Transverse colon (tissue), 4 donors: ENCODE results near the gene TMEM132C. TPM values are rescaled to one million over a fixed set of nuclear protein-coding genes. Genes with fewer than 3 reads are reported as not detected.

Experiments used
- DNase-seq: peaks from one replicate; pipeline ENCODE4 v3.0.0-alpha.2; 2019
- H3K27ac ChIP-seq, 4 donors: fragments of 200-600 bp; sonication (generic); 2 replicates each; pipeline ENCODE4 v1.5.1; 2016 to 2018; ENCODE audit warnings: inconsistent platforms in 4 of 4
- H3K27me3 ChIP-seq: fragments of 200-600 bp; sonication (generic); 2 replicates; pipeline ENCODE4 v1.5.1; 2017; ENCODE audit warnings: inconsistent platforms
- H3K36me3 ChIP-seq, 4 donors: fragments of 200-600 bp; sonication (generic); 2 replicates each; pipeline ENCODE4 v1.5.1; 2017 to 2019; ENCODE audit warnings: inconsistent platforms in 4 of 4
- H3K4me1 ChIP-seq, 4 donors: fragments of 200-600 bp; sonication (generic); 2 replicates each; pipeline ENCODE4 v1.5.1; 2017 to 2020; ENCODE audit warnings: inconsistent platforms in 4 of 4
- H3K4me3 ChIP-seq, 4 donors: fragments of 200-600 bp; sonication (generic); 1 replicate in 1 of 4; 2 replicates in 3 of 4; pipeline versions ENCODE4 v1.5.1 to v1.6.1; 2017 to 2019; ENCODE audit warnings: inconsistent platforms in 4 of 4
- H3K9me3 ChIP-seq, 2 donors: fragments of 200-600 bp; sonication (generic); 2 replicates each; pipeline ENCODE4 v1.5.1; 2017 to 2019; ENCODE audit warnings: inconsistent platforms in 2 of 2
- CTCF ChIP-seq, 5 experiments: fragments of 200-600 bp in 3 of 5; fragments of 450-650 bp in 2 of 5; sonication (generic) in 3 of 5; IDR thresholded peaks; 1 replicate in 2 of 5; 2 replicates in 3 of 5; pipeline ENCODE4 v1.5.1; 2016 to 2017; ENCODE audit warnings: antibody characterized with exemption in 5 of 5, inconsistent platforms in 3 of 5, mild to moderate bottlenecking in 2 of 5, moderate library complexity in 1 of 5
- EP300 ChIP-seq: sonication (generic); formaldehyde crosslinking; IDR thresholded peaks from one replicate; pipeline ENCODE4 v1.6.1; 2017; ENCODE audit warnings: antibody characterized with exemption, low read depth
- POLR2A ChIP-seq: fragments of 450-650 bp; IDR thresholded peaks from one replicate; pipeline ENCODE4 v1.6.1; 2016; ENCODE audit warnings: antibody characterized with exemption, mild to moderate bottlenecking, moderate library complexity
- POLR2AphosphoS5 ChIP-seq, 3 donors: sonication (generic); formaldehyde crosslinking; IDR thresholded peaks; one replicate each; pipeline ENCODE4 v1.6.1; 2016; ENCODE audit warnings: antibody characterized with exemption in 3 of 3
- WGBS, 2 donors: methylation state at CpG; one replicate each; pipeline ENCODE4 v1.1.5; 2018; ENCODE audit warnings: low coverage in 1 of 2; 5-methylcytosine and 5-hydroxymethylcytosine counted together
- in situ Hi-C, 4 donors: fragments of 200-750 bp; cut with MboI; loops; one replicate each; pipeline versions ENCODE4 v1.15.0 to v1.15.1; 2017; ENCODE audit warnings: low sequenced_read_pairs in 3 of 4, low pct_ligation_motif_present in 1 of 4, low pct_unique_long_range_greater_than_20kb in 1 of 4
- intact Hi-C: fragments of 100-400 bp; cut with DNase I; formaldehyde crosslinking; loops from one replicate; pipeline ENCODE4 v1.15.1; 2023; ENCODE audit warnings: low total_unique reads
- total RNA-seq, 4 donors: library from RNA; depleted of rRNA; stranded (reverse); fragments of >200 nt; gene quantifications; one replicate each; pipeline ENCODE4 v1.1.0, GENCODE V29; 2016

Gene TMEM132C
- total RNA-seq, 4 donors from 2014 or later = 0.20 to 1.6 (median 0.58) TPM

- 22% methylated on average over 9 of the region's 9 CpGs; no CpG with 5 or more reads in 1 of the 2 donors for WGBS, 2 donors
- Histone ChIP-seq H3K27ac (no peak overlapping the region), H3K9me3 (no peaks in the 10 kb centered on the region), H3K27me3 (no peaks in the 10 kb centered on the region), H3K4me1 (no peaks in the 10 kb centered on the region), H3K4me3 (no peak overlapping the region), H3K36me3 (no peaks in the 10 kb centered on the region)
- intact Hi-C loops (no loop called here), in situ Hi-C loops (no loop called here)
- DNase-seq = no peak
- no peak for TF ChIP-seq POLR2AphosphoS5 (IDR thresholded peaks at IDR 0.05)
- no peak for TF ChIP-seq POLR2A
- no peak for TF ChIP-seq CTCF (IDR thresholded peaks at IDR 0.05)
- TF ChIP-seq EP300 = no peak
Observed at GRCh38 chr12:128551266-128551665, 284.3 kb downstream of the TMEM132C start.

DNA sequence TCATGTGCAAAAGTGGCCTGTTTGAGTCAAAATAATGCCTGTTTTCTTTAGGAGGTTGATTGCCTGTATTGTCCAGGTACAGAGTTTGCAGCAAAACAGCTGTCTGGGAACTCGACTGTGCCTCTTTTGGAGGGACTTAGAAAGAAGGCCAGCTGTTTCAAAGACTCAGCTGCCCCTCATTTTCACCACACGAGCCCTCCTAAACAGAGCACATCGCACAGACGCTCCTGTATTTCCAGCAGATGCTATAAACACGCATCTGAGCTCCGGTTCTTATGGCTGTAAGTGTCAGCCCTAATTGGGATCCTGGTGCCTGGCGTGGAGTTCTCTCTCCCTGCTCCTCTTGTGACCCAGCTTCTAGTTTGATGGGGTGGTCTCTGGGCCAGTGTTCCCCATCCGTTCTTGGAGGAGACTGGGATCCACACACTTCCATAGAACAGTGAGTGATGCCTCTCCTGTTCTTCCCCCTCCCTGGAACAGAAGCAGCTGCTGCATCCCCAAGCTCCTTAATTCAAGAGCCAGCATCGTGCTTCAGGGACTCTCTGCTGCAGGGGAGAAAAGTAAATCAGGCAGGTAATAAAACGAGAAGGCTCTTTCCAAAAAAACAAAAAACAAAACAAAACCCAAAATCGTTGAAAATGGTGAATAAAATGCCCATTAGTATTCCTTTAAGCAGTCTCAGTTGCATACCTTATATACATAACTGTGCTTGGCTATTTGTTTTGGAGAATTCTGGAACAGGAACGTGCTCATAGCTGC is 287.8 kb downstream of the TMEM132C start:
- intact Hi-C loops = no loop called here
- no peaks in the 10 kb centered on the region for H3K36me3 ChIP-seq
- H3K4me1 ChIP-seq = no peaks in the 10 kb centered on the region
- H3K9me3 ChIP-seq = peaks cover 0 to 5% of the 10 kb centered on the region in 2 donors
- H3K27me3 ChIP-seq = no peaks in the 10 kb centered on the region
- no peak overlapping the region for H3K27ac ChIP-seq
- TF ChIP-seq POLR2AphosphoS5 (IDR thresholded peaks at IDR 0.05) (no peak), CTCF (IDR thresholded peaks at IDR 0.05) (no peak), EP300 (no peak), POLR2A (no peak)
- DNase-seq = no peak
- WGBS, 2 donors = 40 to 58% methylated on average over 5 to 12 of the region's 12 CpGs
- in situ Hi-C loops = no loop called here
- H3K4me3 ChIP-seq = no peak overlapping the region

- DNase-seq = no peak
- WGBS, 2 donors = 60 to 100% methylated on average over 1 of the region's 1 CpG
- TF ChIP-seq CTCF (IDR thresholded peaks at IDR 0.05) (no peak), POLR2AphosphoS5 (IDR thresholded peaks at IDR 0.05) (no peak), POLR2A (no peak), EP300 (no peak)
- Histone ChIP-seq H3K36me3 (no peaks in the 10 kb centered on the region), H3K9me3 (peaks cover 0 to 5% of the 10 kb centered on the region in 2 donors), H3K4me1 (no peaks in the 10 kb centered on the region), H3K4me3 (no peak overlapping the region), H3K27me3 (no peaks in the 10 kb centered on the region), H3K27ac (no peak overlapping the region)
- intact Hi-C loops = no loop called here
- in situ Hi-C loops = no loop called here
Observed at GRCh38 chr12:128557231-128557630, 290.3 kb downstream of the TMEM132C start.

DNA sequence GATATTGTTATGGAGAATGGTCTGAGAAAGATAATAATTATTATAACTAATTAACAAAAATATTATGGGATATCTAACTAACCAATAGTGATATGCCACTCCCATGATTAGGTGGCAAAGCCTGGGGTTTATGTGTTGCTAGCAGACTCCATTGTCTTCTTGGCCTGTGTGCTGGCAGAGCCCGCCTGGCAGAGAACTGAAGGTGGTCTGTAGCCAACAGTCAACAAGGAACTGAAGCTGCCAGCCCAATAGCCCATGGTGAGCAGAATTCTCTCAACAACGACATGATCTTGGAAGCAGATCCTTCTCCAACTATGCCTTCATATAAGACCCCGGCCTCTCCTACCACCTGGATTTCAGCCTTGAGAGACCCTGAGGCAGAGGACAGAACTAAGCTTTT is 298.0 kb downstream of the TMEM132C start:
- intact Hi-C loops = no loop called here
- in situ Hi-C loops = no loop called here
- H3K27me3 ChIP-seq = no peaks in the 10 kb centered on the region
- TF ChIP-seq CTCF (IDR thresholded peaks at IDR 0.05) = no peak
- TF ChIP-seq POLR2AphosphoS5 (IDR thresholded peaks at IDR 0.05) = no peak
- no peak for TF ChIP-seq EP300
- TF ChIP-seq POLR2A = no peak
- no peaks in the 10 kb centered on the region for H3K36me3 ChIP-seq
- WGBS, 2 donors = 82 to 100% methylated on average over 1 to 3 of the region's 3 CpGs
- peaks cover 0 to under 1% (median 0%) of the 10 kb centered on the region in 4 donors for H3K4me1 ChIP-seq
- H3K27ac ChIP-seq = no peak overlapping the region
- H3K4me3 ChIP-seq = no peak overlapping the region
- H3K9me3 ChIP-seq = no peaks in the 10 kb centered on the region
- DNase-seq = no peak
